ENCODE data around the gene MT2A. TPM values are rescaled to one million over a fixed set of nuclear protein-coding genes. Genes with fewer than 3 reads are reported as not detected.

Gene MT2A
- total and polyA plus RNA-seq, 2 of the 13 experiments (the other 11 are each of a cell fraction or from before 2014, with no cell fraction given) = 135 to 371 TPM

- TF ChIP-seq, protein P1, sequence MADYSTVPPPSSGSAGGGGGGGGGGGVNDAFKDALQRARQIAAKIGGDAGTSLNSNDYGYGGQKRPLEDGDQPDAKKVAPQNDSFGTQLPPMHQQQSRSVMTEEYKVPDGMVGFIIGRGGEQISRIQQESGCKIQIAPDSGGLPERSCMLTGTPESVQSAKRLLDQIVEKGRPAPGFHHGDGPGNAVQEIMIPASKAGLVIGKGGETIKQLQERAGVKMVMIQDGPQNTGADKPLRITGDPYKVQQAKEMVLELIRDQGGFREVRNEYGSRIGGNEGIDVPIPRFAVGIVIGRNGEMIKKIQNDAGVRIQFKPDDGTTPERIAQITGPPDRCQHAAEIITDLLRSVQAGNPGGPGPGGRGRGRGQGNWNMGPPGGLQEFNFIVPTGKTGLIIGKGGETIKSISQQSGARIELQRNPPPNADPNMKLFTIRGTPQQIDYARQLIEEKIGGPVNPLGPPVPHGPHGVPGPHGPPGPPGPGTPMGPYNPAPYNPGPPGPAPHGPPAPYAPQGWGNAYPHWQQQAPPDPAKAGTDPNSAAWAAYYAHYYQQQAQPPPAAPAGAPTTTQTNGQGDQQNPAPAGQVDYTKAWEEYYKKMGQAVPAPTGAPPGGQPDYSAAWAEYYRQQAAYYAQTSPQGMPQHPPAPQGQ (CRISPR knock-in tag; IDR thresholded peaks at IDR 0.05; ENCODE audit: borderline replicate concordance) = peak; percentile 68; the same call in 1 of the 2 replicates
- TF ChIP-seq RCOR2 (CRISPR knock-in tag; IDR thresholded peaks at IDR 0.05) = no peak; the same call in 1 of the 2 replicates
- peak; percentile 12 to 68; a peak in 3 of 4 replicates for TF ChIP-seq NR2F1 (CRISPR knock-in tag; IDR thresholded peaks at IDR 0.05)
- no peak for TF ChIP-seq ZBTB8A (CRISPR knock-in tag; IDR thresholded peaks at IDR 0.05; ENCODE audit: borderline replicate concordance, low read depth)
- no peak for TF ChIP-seq REL (CRISPR knock-in tag; conservative IDR thresholded peaks at IDR 0.05)
- peak; percentile 91; the same call in 1 of the 2 replicates for TF ChIP-seq SALL1 (CRISPR knock-in tag; IDR thresholded peaks at IDR 0.05)
- TF ChIP-seq, protein P2, sequence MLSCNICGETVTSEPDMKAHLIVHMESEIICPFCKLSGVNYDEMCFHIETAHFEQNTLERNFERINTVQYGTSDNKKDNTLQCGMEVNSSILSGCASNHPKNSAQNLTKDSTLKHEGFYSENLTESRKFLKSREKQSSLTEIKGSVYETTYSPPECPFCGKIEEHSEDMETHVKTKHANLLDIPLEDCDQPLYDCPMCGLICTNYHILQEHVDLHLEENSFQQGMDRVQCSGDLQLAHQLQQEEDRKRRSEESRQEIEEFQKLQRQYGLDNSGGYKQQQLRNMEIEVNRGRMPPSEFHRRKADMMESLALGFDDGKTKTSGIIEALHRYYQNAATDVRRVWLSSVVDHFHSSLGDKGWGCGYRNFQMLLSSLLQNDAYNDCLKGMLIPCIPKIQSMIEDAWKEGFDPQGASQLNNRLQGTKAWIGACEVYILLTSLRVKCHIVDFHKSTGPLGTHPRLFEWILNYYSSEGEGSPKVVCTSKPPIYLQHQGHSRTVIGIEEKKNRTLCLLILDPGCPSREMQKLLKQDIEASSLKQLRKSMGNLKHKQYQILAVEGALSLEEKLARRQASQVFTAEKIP (CRISPR knock-in tag; IDR thresholded peaks at IDR 0.05; ENCODE audit: borderline replicate concordance) = no peak
- TF ChIP-seq, protein P3, sequence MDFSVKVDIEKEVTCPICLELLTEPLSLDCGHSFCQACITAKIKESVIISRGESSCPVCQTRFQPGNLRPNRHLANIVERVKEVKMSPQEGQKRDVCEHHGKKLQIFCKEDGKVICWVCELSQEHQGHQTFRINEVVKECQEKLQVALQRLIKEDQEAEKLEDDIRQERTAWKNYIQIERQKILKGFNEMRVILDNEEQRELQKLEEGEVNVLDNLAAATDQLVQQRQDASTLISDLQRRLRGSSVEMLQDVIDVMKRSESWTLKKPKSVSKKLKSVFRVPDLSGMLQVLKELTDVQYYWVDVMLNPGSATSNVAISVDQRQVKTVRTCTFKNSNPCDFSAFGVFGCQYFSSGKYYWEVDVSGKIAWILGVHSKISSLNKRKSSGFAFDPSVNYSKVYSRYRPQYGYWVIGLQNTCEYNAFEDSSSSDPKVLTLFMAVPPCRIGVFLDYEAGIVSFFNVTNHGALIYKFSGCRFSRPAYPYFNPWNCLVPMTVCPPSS (IDR thresholded peaks at IDR 0.05) = no peak
- TF ChIP-seq, protein P4, sequence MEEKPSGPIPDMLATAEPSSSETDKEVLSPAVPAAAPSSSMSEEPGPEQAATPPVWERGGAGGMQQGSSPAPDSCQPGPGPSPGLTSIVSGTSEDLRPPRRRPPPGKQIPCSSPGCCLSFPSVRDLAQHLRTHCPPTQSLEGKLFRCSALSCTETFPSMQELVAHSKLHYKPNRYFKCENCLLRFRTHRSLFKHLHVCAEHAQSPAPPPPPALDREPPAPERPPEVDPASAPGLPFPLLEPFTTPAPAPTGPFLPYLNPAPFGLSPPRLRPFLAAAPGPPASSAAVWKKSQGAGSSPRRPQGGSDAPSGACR (CRISPR knock-in tag; IDR thresholded peaks at IDR 0.05) = peak; percentile 75; the same call in 1 of the 2 replicates
- TF ChIP-seq FOXJ3 (CRISPR knock-in tag; IDR thresholded peaks at IDR 0.05; ENCODE audit: borderline replicate concordance) = peak; percentile 72; the same call in 1 of the 2 replicates
- no peak for TF ChIP-seq ARHGAP35 (CRISPR knock-in tag; IDR thresholded peaks at IDR 0.05; ENCODE audit: borderline replicate concordance)
- TF ChIP-seq ZNF207 (IDR thresholded peaks at IDR 0.05; ENCODE audit: borderline replicate concordance) = no peak
- peak; percentile 94; the same call in 1 of the 2 replicates for TF ChIP-seq ZFP36L1 (CRISPR knock-in tag; IDR thresholded peaks at IDR 0.05)
- TF ChIP-seq GTF2F1 (IDR thresholded peaks at IDR 0.05; ENCODE audit: low read length) = no peak
- no peak for TF ChIP-seq FOXP1 (IDR thresholded peaks at IDR 0.05)
- TF ChIP-seq FOXP1 (CRISPR knock-in tag; IDR thresholded peaks at IDR 0.05) = peak; percentile 78
- no peak for TF ChIP-seq ZNF570 (CRISPR knock-in tag; IDR thresholded peaks at IDR 0.05; ENCODE audit: borderline replicate concordance)
- no peak for TF ChIP-seq DNMT1 (CRISPR knock-in tag; IDR thresholded peaks at IDR 0.05)
- TF ChIP-seq BRD4 (CRISPR knock-in tag; IDR thresholded peaks at IDR 0.05) = no peak
- TF ChIP-seq ZFP37 (CRISPR knock-in tag; IDR thresholded peaks at IDR 0.05; ENCODE audit: borderline replicate concordance) = peak; percentile 87; the same call in 1 of the 2 replicates
- peak; percentile 55 for TF ChIP-seq MED8 (CRISPR knock-in tag; IDR thresholded peaks at IDR 0.05; ENCODE audit: insufficient replicate concordance)
- TF ChIP-seq CEBPB (IDR thresholded peaks at IDR 0.05; ENCODE audit: borderline replicate concordance, low read depth, low read length) = peak; percentile 74; the same call in 1 of the 2 replicates
- peak; percentile 73; the same call in 1 of the 2 replicates for TF ChIP-seq DMAP1 (CRISPR knock-in tag; IDR thresholded peaks at IDR 0.05)
- TF ChIP-seq RBM22 (optimal IDR thresholded peaks at IDR 0.05; ENCODE audit: low read length) = no peak
- TF ChIP-seq EP300 (IDR thresholded peaks at IDR 0.05; ENCODE audit: low read depth in 2 of 2, low read length in 2 of 2) = peak in 1 of 2 experiments; percentile 71; a peak in 2 of 4 replicates
- peak; percentile 81 for TF ChIP-seq EP300 (CRISPR knock-in tag; IDR thresholded peaks at IDR 0.05; ENCODE audit: borderline replicate concordance)
Measured at GRCh38 chr16:56607109-56607618, 1.2 kb upstream of the MT2A start (continued).
